D721Med (cell line): Measurements from ENCODE around the gene PEX7.

Source experiments
- DNase-seq: peaks from one replicate; pipeline ENCODE4 v3.0.0; 2011; ENCODE audit warnings: low spot score; ENCODE audit not compliant: insufficient read length
- FAIRE-seq: peaks from 2 replicates; lab custom pipeline; 2011; peaks lifted over from hg19 to GRCh38; lab: Jason Lieb, UNC
- CTCF ChIP-seq: IDR thresholded peaks from 2 replicates; pipeline ENCODE4 v1.5.1; 2012; ENCODE audit warnings: mild to moderate bottlenecking, control low read depth; ENCODE audit not compliant: insufficient read depth; ENCODE audit errors: missing control alignments

The PEX7 gene

GRCh38 chr6:136961848-136962247, 139.5 kb downstream of the PEX7 start:
- FAIRE-seq (no peak), DNase-seq (no peak)
- TF ChIP-seq CTCF: no peak

GRCh38 chr6:136962661-136963060, 140.3 kb downstream of the PEX7 start:
- FAIRE-seq: no peak
- DNase-seq: no peak
- no peak for TF ChIP-seq CTCF

- no peak for FAIRE-seq
Measured at GRCh38 chr6:136963259-136963658, 140.9 kb downstream of the PEX7 start.

More at GRCh38 chr6:136963259-136963658, 140.9 kb downstream of the PEX7 start:
- no peak for DNase-seq
- no peak for TF ChIP-seq CTCF
